Skin of body (tissue), 2 donors: ENCODE data around the gene NUP205. TPM values are rescaled to one million over a fixed set of nuclear protein-coding genes. Genes with fewer than 3 reads are reported as not detected.
"Not testable (repeated sequence)": the region's sequence is repeated elsewhere in the genome, so short reads cannot be mapped to it uniquely, and the experiment has no call there.

Experiments used
- DNase-seq: peaks from one replicate; lab custom pipeline; 2025; lab: John Stamatoyannopoulos, UW
- total RNA-seq: library from RNA; depleted of rRNA; stranded (reverse); fragments of >200 nt; gene quantifications from one replicate; pipeline ENCODE4 v1.2.3, GENCODE V29; 2014

The NUP205 gene
- total RNA-seq, 1 donor from 2014 or later = 35.5 TPM

DNA sequence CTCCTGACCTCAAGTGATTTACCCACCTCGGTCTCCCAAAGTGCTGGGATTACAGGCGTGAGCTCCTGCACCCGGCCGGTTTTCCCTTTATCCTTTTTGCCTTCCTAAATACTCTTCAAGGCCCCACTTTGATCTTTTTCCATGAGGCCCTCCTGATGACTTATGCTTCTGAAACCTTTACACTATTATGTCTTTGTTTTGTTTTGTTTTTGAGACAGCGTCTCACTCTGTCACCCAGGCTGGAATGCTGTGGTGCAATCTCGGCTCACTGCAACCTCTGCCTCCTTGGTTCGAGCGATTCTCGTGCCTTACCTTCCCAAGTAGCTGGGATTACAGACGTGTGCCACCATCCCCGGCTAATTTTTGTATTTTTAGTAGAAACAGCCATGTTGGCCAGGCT lies 108.4 kb downstream of the NUP205 start:
- no peak for DNase-seq

DNA sequence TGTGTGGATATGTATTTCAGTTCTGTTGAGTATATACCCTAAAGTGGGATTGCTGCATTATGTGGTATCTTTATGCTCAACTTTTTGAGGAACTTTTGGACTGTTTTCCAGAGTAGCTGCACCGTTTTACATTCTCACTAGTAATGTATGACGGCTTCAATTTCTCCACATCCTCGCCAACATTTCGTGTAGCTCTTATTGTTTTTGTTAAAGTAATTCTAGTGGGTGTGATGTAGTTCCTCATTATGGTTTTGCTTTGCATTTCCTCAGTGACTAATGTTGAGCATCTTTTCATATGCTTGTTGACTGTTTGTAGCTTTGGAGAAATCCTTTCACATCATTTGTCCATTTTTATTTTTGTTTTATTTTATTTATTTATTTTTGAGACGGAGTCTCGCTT lies 109.1 kb downstream of the NUP205 start:
- no peak for DNase-seq

DNA sequence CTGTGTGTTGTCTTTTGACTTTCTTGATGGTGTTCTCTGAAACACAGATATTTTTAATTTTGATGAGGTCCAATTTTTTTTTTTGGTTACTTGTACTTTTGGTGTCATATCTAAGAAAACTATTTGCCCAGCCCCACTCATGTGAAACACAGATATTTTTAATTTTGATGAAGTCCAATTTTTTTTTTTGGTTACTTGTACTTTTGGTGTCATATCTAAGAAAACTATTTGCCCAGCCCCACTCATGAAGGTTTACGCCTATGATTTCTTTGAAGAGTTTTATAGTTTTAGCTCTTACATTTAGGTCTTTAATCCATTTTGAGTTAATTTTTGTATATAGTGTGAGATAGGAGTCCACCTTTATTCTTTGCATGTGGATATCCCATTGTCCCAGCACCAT lies 109.9 kb downstream of the NUP205 start:
- DNase-seq = not testable (repeated sequence)

DNA sequence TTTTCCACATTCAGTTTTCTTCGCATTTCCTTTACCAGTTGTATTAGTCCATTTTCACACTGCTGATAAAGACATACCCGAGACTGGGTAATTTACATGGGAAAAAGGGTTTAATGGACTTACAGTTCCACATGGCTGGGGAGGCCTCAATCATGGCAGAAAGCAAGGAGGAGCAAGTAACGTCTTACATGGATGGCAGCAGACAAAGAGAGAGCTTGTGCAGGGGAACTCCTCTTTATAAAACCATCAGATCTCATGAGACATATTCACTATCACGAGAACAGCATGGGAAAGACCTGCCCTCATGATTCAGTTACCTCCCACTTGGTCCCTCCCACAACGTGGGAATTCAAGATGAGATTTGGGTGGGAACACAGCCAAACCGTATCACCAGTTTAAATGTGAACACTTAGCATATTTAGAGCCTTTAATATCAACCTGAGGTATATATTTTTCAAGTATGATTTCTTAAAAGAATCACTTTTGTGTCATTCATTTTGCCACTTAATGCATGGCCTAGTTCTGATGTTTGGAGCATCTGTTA lies 111.2 kb downstream of the NUP205 start:
- DNase-seq = not testable (repeated sequence)

DNA sequence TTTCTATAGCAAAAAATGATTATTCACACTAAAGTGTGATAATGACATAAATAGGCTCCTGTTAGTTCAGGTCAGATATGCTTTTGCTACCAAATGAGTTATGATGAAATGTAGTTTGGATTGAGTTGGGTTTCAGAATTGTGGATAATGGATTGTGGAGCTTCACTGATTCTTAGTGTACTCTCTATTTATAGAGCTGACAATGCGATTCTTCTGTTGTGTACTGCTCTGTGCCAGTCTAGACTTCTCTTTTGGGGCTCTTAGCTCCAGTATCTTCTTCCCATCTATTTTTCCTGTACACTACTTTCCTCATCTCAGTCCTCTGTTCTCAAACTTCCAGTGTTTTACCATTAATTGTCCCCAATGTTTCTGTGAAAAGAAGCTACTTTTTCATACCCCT lies 112.1 kb downstream of the NUP205 start:
- DNase-seq = no peak

DNA sequence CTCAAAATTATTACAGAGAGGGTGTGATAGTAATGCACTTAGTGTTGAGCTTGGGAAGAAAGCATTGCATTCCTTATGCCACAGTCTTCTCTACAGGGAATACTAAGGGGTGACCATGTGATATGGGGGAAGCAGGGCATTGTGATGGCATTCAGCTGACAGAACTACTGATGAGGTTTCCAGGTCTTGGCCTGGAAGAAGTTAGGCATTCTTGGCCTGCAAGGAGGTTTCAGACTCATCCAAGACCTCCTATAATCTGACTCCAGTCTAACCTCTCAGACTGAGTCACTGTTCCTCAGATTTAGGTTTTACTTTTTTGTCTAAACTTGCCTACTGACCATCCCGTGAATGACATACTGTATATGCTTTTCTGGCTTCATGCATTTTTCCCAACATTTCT lies 112.5 kb downstream of the NUP205 start:
- DNase-seq = no peak

DNA sequence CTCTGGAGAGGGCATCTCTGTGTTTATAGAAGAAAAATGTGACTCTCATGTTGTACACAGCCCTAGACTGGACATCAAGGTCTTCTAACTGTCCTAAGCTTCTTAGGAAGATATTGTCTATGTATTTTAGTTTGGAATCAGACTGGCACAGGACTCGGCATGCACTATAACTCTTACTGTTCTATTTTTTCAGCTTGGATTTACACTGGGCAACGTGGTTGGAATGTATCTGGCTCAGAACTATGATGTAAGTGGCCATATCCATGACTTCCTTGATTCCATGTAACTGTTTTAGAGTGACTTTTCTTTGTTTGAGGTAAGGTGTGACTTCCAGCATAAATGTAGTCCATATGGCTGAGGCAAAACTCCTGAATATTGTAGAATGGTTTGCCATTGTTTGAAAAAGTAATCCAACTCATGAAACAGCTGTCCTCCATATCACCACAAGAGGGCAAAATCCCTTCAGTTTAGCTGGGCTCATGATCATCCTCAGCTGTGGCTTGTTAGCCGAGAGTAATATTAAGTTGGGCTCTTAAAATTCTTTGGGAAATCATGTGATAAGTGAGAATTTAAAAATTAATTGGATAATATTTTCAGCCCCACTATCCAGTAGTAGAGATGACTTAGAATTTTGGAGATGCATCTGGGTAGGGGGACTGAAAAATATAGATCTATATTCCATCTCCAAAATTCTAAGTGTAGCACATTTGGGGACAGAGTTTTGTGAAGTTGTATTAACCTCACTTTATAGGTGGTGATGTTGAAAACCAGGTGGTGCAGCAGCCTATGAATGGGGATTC lies 115.0 kb downstream of the NUP205 start:
- DNase-seq = peak; percentile 48

DNA sequence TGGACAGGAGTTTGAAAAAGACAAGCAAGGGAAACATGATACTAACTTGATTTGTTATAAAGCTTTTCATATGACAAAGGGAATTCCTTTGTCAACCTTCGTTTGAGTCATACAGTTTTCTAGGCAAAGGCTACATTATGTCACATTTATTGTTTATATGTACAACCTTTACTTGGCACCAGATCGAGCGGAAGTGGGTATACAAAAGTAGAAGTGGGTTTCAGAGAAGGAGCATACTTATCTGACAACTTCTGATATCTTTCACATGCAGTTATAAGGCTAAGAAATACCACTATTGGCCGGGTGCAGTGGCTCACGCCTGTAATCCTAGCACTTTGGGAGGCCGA lies 115.6 kb downstream of the NUP205 start:
- no peak for DNase-seq

DNA sequence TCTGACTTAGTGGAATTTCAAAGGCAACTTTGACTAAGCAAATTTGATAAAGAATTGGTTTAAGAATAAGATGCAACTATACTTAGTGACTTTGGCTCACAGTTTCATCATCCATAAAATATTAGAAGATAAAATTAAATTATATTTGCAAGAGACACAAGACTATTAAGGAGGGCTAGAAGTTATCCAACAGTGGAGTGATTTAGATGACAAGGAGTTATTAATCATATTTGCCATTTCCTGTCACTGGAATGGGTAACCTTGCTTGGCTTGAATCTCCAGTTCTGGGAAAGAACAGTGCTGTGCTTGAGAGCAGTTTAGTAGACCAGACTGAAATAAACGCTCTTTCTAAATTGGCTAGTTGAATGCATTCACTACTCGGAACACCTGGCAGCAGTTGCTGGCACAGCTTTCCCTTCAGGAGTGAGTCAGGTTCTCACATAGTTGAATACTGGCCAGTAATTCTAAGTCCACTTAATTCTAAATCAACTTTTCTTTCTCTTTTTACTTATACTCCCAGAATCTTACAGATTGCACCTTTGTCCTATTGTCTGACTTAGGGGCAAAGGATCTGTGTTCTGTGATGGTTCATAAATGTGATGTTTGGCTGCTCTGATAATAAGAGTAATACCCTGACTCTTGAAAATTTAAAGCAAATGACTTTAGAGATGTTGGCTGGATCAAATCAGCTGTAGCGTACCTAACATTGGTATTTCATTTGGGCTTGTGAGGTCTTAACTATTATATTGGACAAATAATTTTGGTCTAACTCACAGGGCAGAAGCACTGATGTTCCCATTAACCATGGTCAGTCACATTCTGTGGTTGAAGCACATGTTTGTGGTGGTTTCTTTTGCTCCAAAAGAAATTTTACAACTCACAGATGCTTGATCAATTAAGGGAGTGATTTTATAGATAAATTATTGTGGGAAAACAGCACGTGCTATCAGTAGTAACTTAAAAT lies 121.2 kb downstream of the NUP205 start:
- DNase-seq = no peak

DNA sequence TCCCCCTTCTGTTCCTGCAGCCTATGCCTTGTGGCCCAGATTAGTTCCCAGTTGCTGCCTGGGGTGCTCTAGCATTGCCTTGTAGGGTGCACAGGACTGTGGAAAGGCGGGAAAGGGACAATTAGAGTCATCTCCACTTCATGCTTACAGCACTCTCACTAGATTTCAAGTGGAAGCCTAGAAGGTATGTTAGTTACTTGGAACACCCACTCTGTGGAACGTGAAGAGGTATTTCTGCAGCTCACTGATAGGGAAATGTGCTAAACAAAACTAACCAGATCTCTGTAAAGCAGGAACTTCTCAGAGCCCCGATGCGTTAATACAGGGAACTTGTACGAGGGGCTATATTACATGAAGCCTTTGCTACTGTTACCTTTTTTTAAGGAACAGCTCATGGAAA lies 124.0 kb downstream of the NUP205 start:
- no peak for DNase-seq

DNA sequence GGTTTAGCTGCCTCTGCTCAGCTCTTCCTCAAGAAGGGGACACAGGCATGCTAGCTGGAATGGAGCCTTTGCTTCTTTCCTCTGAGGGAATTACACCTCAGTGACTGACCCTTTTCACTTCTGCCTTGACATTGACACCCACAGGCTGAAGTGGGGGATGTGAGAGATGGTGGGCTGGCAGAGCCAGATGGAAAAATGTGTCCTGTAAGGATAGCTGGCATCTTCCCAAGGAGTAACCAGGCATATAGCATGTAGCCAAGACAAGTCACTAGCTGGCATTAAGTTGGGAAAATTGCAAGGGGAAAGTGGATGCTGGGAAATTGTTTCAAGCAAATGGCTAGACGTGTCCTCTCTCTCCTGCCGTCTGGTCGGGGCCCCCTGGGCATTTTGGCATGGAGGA lies 124.5 kb downstream of the NUP205 start:
- no peak for DNase-seq

DNA sequence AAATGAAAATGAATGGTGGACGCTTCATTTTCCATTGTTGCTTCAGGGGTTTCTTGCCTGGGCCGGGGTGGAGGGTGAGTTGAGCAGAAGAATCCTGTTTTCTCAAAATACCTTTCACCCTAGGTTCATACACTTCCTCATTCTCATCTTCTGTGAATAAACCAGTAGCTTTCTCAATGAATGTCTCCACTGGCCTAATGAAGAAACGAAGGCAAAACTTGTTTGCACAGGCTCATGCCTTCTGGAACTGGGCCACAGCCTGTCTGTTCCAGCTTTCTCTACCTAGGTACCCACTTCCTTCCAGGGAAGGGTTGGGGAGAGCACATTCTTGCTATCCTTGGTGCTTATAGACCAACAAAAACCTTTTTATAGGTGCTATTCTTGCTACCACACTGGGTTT lies 125.9 kb downstream of the NUP205 start:
- no peak for DNase-seq

DNA sequence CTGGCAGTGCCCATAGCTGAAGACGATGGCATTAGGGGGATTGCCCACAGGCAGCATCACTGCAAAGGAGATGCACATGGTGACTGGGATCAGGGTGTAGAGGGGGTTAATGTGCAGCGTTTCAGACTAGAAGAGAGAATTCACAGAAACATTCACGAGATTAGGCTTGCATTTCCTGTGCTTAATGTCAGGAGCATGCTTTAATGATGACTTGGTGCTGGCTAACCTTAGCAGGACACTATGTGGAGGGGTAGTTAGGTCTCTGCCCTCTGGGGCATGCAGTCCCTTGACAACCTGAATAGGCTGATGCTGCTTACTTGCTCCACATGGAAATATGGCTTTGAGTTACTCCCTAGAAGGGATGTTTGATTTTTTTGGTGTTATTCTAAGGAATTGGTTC lies 126.4 kb downstream of the NUP205 start:
- no peak for DNase-seq

DNA sequence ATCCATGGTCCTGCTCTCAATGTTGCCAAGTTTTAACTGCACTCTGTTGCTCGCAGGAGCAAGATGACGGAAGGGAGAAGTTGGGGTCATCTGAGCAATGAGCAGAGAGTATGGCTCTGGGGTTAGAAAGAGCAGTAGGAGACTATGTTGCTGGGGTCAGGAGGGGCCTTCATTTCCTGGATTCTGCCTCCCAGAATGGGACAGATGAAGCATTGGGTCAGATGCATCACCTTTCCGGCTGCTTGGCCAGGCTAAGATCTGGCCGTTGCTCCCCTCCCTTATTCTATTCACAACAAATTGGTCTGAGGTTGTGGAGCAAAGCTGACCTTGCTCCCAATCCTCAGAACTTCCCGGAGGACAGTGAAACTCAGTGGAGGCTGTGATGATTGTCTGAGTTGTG lies 127.0 kb downstream of the NUP205 start:
- no peak for DNase-seq

DNA sequence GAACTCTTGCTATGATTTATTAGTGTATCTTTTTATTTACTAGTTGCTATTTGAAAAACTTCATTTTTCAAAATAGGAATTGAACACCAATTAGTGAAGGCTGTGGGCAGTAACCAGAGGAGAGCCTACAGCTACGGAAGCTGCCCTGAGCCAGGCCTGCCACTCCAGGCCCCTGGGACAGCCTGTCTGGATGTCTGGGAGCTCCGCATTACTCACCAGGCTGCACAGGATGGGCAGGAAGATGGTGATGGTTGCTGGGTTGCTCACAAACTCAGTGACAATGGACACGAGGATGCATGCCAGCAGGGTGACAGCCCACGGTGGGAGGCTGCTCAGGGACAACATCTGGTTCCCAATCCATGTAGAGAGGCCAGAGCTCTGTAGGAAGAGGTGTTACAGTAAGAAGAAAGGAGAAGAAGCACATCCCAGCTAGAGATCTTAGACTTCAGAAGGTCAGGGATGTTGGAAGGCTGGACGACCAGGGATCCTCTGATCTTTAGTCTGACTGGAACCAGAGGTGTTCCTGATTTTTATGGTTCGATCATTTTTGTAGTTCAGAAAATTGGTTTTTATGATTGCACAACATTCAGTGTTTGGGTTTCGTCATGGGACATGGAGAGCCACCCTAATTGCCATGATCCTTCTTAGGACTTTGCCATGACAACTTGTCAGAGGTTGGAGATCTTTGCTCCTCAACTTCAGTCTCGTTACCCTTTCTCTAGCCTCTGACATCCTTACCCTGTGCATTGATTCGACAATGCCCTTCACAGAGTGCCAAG lies 127.8 kb downstream of the NUP205 start:
- DNase-seq = no peak

DNA sequence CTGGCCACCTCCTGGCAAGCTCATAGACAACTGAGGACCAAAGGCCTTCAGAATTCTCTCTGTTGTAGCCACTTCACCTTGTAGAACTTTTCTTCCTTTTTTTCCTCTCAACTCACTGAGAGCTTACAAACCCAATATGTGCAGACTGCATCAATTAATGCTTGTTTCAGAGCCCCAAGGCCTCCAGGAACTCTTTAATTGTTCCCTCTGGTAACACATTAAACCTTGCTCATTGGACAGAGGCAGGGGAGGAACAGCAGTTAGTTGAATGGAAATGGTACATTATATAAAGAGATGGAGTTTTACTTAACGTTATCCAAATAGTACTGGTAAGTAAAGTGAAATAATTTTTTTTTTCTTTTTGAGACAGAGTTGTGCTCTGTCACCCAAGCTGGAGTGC lies 129.7 kb downstream of the NUP205 start:
- no peak for DNase-seq

DNA sequence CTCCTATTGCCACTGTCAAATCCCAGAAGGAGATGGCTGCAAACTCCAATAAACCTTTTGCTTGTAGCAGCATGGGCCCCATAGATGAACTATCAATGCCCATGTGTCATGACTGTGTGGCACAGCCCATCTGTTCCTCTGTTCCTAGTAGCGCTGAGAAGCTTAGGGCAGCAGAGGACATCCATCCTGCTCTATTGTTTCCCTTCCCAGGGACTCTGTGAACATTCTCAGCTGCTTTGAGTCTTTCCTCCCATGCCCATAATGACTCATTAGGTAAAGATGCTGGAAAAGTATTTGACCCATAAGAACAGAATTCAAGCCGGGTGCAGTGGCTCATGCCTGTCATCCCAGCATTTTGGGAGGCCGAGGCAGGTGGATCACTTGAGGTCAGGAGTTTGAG lies 132.8 kb downstream of the NUP205 start:
- no peak for DNase-seq

DNA sequence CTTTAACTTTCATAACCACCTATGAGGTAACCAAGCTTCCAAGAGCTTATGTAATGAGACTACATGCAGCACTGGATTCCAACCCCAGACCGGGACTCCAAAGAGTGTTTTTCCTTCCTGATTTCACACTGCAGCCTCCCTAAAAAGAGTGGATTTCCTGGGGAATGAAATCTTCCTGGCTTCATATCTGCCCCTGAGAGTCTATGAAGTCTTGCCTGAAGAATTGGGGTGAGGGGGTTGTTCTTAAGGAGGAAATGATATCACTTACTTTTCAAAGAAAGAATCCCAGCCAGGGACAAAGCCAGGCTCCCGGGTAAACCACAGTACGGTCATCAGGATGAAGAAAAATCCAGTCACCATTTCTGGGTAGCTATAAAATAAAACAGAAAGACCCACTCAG lies 134.3 kb downstream of the NUP205 start:
- no peak for DNase-seq

DNA sequence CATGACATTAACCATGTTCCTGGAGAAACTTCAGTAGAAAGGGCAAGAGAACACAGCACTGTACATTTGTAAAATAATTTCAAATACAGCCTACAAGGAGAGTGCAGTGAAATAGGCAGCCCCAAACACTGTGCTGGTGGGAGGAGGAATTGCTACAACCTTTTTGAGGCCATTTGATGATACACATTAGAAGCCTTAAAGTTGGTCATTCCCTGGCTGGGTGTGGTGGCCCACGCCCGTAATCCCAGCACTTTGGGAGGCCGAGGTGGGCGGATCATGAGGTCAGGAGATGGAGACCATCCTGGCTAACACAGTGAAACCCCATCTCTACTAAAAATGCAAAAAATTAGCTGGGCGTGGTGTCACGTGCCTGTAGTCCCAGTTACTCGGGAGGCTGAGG lies 134.9 kb downstream of the NUP205 start:
- not testable (repeated sequence) for DNase-seq

DNA sequence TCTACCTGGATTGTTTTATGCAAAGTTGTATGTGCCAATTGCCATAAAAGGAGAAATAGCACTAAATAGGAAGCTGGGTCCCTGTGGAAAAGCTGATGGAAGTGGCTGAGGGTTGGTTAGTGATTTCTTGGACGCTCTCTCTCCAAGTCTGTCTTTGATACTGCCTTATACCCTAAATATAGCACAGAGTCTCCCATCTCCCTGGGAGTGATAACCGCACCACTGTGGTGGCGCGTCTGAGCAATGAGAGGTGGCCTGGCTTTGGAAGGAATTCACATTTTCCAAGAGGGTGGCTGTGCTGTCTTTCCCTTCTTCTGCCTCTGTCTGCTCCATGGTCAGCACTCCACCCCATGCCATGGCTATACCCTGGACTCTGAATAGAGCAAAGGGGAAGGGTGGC lies 135.8 kb downstream of the NUP205 start:
- no peak for DNase-seq

DNA sequence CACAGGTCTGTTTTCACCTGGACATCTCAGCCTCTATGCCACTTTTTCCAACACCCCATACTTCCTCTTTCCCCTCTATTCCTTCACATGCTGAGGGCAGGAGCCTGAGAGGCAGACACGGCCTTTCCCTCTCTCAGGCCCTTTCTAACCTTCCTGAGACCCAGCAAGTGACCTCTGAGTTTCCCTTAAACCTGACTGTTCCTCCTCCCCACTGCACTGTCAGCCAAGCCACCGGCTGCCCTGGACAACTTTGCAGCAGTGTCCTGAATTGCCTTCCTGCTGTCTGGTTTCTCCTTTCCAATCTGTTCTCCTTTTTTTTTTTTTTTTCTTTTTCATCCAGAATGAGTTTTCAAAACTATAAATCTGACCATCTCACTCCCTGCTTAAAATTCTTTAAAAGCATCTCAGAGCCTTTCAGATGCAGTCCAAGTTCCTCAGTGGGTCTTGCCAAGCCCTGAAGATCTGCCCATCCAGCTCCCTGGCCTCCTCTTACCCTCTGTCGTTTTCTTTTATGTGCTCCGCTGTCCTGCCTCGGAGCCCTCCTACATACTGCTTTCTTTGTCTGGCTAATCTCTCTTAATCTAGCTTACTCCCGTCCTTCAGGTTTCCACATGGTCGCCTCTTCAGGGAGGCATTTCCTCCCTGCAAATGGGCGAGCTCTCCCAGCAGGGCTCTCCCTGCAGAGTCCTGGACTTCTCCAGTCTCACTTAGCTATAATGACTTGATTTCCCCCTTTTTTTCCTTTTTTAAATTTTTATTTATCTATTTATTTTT lies 139.7 kb downstream of the NUP205 start:
- DNase-seq = no peak
